GM21825 (cell line): ENCODE measurements around the gene PGA4.
"Not testable (repeated sequence)": the region's sequence is repeated elsewhere in the genome, so short reads cannot be mapped to it uniquely, and the experiment has no call there.

Experiments used
- ATAC-seq: cut with Tn5 transposase; IDR thresholded peaks from one replicate; pipeline ENCODE4 v1.9.1; 2021; ENCODE audit warnings: mild to moderate bottlenecking, moderate library complexity; ENCODE audit not compliant: unreplicated experiment

Gene PGA4

DNA sequence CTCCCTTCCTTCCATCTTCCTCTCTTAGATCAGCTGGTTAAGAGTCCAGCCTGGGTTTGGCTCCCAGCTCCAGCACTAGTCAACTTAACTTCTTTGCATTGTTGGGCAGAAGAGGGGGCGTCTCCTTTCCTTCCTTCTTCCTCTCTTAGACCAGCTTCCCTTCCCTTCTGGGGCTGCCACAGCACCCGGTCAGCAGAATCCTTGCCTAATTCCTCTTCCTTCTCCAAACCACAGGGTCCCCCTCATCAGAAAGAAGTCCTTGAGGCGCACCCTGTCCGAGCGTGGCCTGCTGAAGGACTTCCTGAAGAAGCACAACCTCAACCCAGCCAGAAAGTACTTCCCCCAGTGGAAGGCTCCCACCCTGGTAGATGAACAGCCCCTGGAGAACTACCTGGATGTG, 18.3 kb upstream of the PGA4 start:
- not testable (repeated sequence) for ATAC-seq

DNA sequence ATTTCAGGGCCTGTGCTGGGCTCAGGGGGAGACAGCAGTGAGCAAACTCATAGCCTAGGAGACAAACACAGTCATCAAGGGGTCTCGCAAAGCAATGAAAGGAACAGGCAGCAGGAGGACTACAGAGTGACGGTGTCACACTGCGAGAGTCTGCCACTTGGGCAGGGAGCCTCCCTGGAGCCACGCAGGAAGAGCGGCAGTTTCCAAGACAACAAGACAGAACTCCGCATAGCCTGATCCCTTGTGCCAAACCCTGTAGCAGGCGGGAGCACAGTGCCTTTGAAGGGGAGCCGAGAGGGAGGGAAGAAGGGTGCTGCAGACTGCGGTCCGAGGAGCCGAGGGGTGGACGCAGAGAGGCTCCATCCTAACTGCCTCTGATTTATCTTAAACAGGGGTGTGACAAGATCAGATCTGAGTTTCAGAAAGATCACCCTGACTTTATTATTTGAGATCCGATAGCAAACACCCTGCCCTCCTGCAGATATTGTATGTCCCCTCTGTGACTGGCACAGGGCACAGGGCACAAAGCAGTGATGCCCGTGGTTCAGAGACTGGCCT, 17.6 kb upstream of the PGA4 start:
- not testable (repeated sequence) for ATAC-seq

DNA sequence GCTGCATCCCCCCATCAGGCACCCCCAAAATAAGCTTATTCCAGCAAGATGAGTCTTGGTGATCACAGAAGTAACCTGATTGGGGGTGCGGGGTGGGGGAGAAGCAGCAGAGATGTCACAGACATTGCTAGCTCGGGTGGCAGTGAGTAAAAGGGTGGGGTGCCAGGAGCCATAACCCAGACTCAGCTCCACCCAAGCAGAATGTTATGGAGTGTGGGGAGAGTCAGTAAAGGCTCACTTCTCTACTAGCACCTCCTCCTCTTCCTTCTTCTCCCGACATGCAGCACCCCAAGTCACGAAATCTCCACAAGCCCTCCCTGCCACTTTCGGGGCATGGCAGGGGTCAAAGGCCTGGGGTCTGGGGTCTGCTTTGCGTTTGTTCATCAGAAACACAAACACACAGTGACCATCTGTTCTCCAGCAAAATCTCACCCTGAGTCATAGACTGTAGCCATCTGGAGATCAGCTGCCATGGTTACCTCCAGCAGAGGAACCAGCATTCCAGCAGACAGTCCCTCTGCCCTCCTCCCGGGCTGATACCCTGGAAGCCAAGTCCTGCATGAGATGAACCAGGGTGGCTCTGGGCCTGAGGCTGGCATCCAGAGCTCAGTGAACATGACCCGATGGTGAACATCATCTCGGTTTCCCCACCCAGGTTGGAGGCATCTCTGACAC, 14.4 kb upstream of the PGA4 start:
- ATAC-seq = not testable (repeated sequence)

DNA sequence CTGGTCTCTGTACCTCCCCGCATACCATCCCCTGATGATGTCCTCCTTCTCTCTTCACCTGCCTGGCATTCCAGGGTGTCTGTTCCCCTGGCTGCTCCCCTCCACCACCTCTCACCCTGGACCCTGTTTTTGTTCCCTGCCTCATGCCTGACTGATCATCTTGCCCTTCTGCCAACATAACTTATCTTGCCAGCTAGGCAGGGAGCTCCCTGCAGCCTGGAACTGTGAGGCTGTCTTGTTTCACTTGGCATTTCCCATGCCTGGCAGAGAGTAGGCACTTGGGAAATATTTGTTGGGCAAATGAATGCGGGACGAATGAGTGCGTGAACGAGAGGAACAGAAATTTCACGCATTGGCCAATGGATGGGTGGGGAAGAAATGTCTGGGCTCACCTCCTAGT, 11.5 kb upstream of the PGA4 start:
- not testable (repeated sequence) for ATAC-seq

DNA sequence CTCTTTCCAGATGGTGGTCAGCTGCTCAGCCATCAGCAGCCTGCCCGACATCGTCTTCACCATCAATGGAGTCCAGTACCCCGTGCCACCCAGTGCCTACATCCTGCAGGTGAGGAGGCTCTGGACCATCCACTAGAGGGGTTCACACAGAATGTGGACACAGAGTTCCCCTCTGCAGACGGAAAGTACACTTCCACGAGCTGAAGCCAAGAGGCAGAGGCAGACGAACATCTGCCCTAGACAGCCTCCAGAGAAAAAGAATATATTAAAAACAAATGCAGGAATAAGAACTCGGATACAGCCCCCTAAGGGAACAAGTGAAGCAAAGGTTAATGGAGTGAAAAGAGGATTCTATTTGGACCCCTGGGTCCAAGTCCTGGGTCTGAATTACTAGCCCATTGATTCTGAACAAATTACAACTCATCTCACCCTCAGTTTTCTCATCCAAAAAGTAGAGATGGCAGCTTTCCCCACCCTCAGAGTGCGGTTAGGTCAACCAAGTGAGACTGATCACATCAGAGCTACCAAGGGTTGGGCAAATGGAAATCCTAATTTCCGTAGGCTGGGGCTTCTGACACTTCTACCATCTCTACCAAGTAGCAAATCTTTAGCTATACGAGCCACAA, 10.7 kb upstream of the PGA4 start:
- ATAC-seq = not testable (repeated sequence)

DNA sequence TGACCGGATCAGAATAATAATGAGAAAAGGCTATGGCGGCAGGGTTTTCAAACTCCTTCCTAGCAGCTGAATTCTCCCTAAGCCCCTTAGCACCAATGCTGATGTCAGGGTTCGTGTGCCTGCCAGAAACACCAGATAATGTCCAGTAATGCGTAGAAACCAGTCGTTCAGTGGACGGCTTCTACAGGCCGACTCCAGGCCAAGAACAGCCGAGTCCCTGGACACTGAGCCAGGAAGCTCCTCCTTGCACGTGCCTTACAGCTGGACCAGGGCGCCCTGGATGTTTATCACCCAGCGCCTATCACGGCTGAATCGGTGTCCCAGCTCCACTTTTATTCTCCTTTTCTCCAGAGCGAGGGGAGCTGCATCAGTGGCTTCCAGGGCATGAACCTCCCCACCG, 9.9 kb upstream of the PGA4 start:
- ATAC-seq = not testable (repeated sequence)

DNA sequence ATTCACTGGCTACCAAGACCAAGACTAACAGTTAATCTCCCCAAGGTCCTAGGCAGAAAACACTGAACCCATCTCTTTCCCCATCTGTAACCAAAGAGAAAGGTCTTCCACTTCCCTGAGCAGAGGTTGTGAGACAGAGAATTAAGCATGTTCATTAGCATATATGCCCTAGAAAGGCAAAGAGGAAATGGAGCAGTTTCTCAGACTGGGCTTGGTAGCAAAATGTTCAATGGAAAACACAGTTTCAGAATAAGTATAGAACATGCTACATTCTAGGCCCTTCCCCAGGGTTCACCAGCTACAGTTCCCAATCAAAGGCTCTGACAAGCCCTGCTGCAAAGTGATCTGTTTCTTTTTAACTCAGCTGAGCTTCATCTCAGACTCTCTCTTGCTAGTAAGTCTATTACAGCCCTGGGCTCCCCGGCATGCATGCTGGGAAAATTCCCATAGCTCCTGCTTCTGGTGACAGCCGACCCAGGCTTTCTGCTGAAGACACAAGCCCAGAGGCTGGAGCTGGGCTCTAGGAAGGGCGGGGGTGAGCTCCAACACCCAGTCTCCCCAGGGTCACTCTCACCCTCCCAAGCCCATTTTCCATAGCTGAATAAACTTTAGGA, 8.3 kb upstream of the PGA4 start:
- ATAC-seq = not testable (repeated sequence)

DNA sequence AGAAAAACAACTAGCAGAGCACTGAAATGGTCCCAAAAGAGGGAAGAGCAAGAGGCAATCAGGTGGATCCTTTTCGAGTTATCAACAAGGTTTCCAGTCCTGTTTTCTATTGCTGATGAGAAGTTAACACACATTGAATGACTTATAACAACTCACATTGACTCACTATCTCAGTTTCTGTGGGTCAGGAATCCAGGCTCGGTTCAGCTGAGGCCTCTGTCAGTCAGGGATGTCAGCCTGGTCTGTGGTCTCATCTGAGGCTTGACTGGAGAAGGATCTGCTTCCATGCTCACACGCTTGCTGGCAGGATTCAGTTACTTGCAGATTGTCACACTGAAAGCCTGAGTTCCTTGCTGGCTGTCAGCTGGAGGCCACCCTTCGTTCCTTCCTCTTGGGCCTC, 3.8 kb upstream of the PGA4 start:
- ATAC-seq = not testable (repeated sequence)

DNA sequence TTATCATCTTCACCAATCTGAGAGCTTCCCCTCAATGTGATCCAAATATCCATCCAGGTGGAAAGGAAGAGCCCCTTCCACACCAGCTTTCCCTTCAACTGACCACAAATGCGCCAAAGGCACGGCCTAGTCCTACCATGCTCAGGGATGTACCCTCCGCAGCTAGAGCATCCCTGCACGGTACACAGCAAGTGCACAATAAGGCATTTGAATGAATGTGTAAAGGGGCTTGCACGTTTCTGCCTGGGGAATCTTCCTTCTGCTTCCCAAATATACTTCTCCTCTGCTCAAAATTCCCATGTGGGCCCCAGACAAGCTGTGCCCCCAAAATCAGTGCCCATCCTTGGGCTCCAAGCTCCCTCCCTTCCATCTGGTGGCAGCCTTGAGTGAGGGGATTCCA, 3.1 kb upstream of the PGA4 start:
- ATAC-seq = not testable (repeated sequence)

DNA sequence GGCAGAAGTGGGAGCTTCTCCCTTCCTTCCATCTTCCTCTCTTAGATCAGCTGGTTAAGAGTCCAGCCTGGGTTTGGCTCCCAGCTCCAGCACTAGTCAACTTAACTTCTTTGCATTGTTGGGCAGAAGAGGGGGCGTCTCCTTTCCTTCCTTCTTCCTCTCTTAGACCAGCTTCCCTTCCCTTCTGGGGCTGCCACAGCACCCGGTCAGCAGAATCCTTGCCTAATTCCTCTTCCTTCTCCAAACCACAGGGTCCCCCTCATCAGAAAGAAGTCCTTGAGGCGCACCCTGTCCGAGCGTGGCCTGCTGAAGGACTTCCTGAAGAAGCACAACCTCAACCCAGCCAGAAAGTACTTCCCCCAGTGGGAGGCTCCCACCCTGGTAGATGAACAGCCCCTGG, 545 bp downstream of the PGA4 start:
- not testable (repeated sequence) for ATAC-seq

DNA sequence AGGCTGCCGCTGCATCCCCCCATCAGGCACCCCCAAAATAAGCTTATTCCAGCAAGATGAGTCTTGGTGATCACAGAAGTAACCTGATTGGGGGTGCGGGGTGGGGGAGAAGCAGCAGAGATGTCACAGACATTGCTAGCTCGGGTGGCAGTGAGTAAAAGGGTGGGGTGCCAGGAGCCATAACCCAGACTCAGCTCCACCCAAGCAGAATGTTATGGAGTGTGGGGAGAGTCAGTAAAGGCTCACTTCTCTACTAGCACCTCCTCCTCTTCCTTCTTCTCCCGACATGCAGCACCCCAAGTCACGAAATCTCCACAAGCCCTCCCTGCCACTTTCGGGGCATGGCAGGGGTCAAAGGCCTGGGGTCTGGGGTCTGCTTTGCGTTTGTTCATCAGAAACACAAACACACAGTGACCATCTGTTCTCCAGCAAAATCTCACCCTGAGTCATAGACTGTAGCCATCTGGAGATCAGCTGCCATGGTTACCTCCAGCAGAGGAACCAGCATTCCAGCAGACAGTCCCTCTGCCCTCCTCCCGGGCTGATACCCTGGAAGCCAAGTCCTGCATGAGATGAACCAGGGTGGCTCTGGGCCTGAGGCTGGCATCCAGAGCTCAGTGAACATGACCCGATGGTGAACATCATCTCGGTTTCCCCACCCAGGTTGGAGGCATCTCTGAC, 4.5 kb downstream of the PGA4 start:
- ATAC-seq = not testable (repeated sequence)

DNA sequence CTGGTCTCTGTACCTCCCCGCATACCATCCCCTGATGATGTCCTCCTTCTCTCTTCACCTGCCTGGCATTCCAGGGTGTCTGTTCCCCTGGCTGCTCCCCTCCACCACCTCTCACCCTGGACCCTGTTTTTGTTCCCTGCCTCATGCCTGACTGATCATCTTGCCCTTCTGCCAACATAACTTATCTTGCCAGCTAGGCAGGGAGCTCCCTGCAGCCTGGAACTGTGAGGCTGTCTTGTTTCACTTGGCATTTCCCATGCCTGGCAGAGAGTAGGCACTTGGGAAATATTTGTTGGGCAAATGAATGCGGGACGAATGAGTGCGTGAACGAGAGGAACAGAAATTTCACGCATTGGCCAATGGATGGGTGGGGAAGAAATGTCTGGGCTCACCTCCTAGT, 7.3 kb downstream of the PGA4 start:
- ATAC-seq = not testable (repeated sequence)

DNA sequence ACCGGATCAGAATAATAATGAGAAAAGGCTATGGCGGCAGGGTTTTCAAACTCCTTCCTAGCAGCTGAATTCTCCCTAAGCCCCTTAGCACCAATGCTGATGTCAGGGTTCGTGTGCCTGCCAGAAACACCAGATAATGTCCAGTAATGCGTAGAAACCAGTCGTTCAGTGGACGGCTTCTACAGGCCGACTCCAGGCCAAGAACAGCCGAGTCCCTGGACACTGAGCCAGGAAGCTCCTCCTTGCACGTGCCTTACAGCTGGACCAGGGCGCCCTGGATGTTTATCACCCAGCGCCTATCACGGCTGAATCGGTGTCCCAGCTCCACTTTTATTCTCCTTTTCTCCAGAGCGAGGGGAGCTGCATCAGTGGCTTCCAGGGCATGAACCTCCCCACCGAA, 8.9 kb downstream of the PGA4 start:
- ATAC-seq = not testable (repeated sequence)

DNA sequence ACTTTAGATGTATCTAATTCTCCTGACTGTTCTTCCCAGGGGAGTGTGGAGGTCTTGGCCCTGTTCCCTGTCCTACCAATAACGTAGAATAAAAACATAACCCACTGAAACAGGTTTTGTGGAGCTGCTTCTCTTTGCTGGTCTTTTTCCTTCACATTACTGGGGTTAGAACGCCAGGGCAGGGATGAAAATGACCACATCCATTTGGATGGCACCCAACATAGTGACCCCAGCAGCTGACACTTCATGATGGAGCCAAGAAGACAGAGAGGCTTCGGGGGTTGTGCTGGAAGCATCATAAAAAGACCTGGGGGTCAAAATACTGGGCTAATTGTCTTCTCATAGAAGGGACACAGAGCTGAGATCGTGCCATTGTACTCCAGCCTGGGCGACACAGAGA, 9.4 kb downstream of the PGA4 start:
- not testable (repeated sequence) for ATAC-seq

DNA sequence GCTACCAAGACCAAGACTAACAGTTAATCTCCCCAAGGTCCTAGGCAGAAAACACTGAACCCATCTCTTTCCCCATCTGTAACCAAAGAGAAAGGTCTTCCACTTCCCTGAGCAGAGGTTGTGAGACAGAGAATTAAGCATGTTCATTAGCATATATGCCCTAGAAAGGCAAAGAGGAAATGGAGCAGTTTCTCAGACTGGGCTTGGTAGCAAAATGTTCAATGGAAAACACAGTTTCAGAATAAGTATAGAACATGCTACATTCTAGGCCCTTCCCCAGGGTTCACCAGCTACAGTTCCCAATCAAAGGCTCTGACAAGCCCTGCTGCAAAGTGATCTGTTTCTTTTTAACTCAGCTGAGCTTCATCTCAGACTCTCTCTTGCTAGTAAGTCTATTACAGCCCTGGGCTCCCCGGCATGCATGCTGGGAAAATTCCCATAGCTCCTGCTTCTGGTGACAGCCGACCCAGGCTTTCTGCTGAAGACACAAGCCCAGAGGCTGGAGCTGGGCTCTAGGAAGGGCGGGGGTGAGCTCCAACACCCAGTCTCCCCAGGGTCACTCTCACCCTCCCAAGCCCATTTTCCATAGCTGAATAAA, 10.5 kb downstream of the PGA4 start:
- ATAC-seq = not testable (repeated sequence)

DNA sequence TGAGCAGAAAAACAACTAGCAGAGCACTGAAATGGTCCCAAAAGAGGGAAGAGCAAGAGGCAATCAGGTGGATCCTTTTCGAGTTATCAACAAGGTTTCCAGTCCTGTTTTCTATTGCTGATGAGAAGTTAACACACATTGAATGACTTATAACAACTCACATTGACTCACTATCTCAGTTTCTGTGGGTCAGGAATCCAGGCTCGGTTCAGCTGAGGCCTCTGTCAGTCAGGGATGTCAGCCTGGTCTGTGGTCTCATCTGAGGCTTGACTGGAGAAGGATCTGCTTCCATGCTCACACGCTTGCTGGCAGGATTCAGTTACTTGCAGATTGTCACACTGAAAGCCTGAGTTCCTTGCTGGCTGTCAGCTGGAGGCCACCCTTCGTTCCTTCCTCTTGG, 15.0 kb downstream of the PGA4 start:
- not testable (repeated sequence) for ATAC-seq

DNA sequence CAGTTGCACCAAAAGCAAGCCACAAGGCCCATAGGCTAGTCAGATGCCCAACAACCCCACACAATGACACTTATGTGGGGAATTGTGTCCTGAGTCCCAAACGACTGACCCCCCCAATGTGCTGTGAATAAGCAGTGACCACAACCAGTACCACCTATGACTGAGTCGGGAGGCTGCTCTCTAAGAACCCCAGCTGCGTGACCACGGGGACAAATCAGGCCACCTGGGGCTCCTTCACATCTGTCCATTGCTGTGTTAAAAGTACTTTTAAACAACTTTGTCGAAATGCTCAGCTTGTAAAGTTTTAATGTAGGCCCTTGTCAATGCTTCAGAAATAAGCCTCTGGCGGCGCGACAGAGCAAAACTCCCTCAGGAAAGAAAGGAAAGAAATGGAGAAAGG, 18.1 kb downstream of the PGA4 start:
- not testable (repeated sequence) for ATAC-seq

DNA sequence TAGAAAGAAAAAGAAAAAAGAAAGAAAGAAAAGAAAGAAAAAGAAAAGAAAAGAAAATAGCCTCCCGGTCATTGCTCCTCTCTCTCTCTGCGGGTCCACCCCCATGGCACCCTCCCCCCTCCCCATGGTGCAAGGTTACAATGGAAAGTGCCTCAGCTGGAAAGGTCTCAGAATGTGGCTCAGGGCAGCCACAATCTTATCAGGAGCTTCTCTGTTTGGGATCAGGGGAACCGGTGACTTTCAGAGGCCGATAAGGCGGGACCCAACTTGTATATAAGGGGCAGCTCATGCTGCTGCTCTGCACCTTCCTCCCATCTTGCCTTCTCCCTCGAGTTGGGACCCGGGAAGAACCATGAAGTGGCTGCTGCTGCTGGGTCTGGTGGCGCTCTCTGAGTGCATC, 18.7 kb downstream of the PGA4 start, which contains the start of gene PGA5:
PGA5 (plus strand) TSS at position 301 of the 400 bp plus-strand sequence; CDS start at position 353, 52 bp downstream.
- ATAC-seq = not testable (repeated sequence)

DNA sequence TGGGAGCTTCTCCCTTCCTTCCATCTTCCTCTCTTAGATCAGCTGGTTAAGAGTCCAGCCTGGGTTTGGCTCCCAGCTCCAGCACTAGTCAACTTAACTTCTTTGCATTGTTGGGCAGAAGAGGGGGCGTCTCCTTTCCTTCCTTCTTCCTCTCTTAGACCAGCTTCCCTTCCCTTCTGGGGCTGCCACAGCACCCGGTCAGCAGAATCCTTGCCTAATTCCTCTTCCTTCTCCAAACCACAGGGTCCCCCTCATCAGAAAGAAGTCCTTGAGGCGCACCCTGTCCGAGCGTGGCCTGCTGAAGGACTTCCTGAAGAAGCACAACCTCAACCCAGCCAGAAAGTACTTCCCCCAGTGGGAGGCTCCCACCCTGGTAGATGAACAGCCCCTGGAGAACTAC, 19.4 kb downstream of the PGA4 start:
- ATAC-seq = not testable (repeated sequence)

DNA sequence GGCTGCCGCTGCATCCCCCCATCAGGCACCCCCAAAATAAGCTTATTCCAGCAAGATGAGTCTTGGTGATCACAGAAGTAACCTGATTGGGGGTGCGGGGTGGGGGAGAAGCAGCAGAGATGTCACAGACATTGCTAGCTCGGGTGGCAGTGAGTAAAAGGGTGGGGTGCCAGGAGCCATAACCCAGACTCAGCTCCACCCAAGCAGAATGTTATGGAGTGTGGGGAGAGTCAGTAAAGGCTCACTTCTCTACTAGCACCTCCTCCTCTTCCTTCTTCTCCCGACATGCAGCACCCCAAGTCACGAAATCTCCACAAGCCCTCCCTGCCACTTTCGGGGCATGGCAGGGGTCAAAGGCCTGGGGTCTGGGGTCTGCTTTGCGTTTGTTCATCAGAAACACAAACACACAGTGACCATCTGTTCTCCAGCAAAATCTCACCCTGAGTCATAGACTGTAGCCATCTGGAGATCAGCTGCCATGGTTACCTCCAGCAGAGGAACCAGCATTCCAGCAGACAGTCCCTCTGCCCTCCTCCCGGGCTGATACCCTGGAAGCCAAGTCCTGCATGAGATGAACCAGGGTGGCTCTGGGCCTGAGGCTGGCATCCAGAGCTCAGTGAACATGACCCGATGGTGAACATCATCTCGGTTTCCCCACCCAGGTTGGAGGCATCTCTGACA, 23.3 kb downstream of the PGA4 start:
- ATAC-seq = not testable (repeated sequence)
